Measurements from ENCODE around the gene DNAI4. TPM values are rescaled to one million over a fixed set of nuclear protein-coding genes. Genes with fewer than 3 reads are reported as not detected.

Gene DNAI4
- total and polyA plus RNA-seq, 9 of the 15 experiments (the other 6 are each of a cell fraction or from before 2014, with no cell fraction given), result 0.57 to 4.8 (median 2.6) TPM; not detected in 1

GRCh38 chr1:66916320-66916719 lies 8.3 kb downstream of the DNAI4 start (continued):
- TF ChIP-seq HMG20A (CRISPR knock-in tag; conservative IDR thresholded peaks at IDR 0.05) (no peak), LEF1 (IDR thresholded peaks at IDR 0.05) (peak; percentile 92; the same call in 1 of the 2 replicates), CREM (IDR thresholded peaks at IDR 0.05; ENCODE audit: low read depth) (peak; percentile 48), NFE2 (IDR thresholded peaks at IDR 0.05; ENCODE audit: low read depth) (peak; percentile 20; the same call in 1 of the 2 replicates), NONO (IDR thresholded peaks at IDR 0.05; ENCODE audit: low read depth in 2 of 2, low read length in 1 of 2) (no peak), GMEB1 (CRISPR knock-in tag; IDR thresholded peaks at IDR 0.05) (peak; percentile 27; the same call in 1 of the 2 replicates), RFX7 (CRISPR knock-in tag; IDR thresholded peaks at IDR 0.05) (no peak), ETS2 (tag; IDR thresholded peaks at IDR 0.05; ENCODE audit: borderline replicate concordance, poor library complexity, severe bottlenecking) (no peak), JUNB (CRISPR knock-in tag; conservative IDR thresholded peaks at IDR 0.05) (no peak), ETV1 (tag; conservative IDR thresholded peaks at IDR 0.05; ENCODE audit: low read depth) (0 out of 2 replicates have a peak, but pooled peaks have one; percentile 35), TFAM (CRISPR knock-in tag; conservative IDR thresholded peaks at IDR 0.05) (no peak), RCOR1 (IDR thresholded peaks at IDR 0.05; ENCODE audit: borderline replicate concordance in 1 of 2, low read depth in 2 of 2, low read length in 2 of 2) (peak in 1 of 2 experiments; percentile 98; a peak in 3 of 4 replicates), ATF3 (IDR thresholded peaks at IDR 0.05) (peak; percentile 82), ATF3 (CRISPR knock-in tag; conservative IDR thresholded peaks at IDR 0.05) (no peak), PKNOX1 (IDR thresholded peaks at IDR 0.05) (peak; percentile 90), ZNF175 (CRISPR knock-in tag; IDR thresholded peaks at IDR 0.05; ENCODE audit: low read depth) (peak; percentile 79), PHF21A (IDR thresholded peaks at IDR 0.05; ENCODE audit: borderline replicate concordance, low read depth) (no peak), FOXM1 (IDR thresholded peaks at IDR 0.05; ENCODE audit: low read depth) (peak; percentile 93), FOXM1 (CRISPR knock-in tag; IDR thresholded peaks at IDR 0.05; ENCODE audit: low read depth) (no peak), ZNF23 (CRISPR knock-in tag; IDR thresholded peaks at IDR 0.05) (no peak), RBFOX2 (IDR thresholded peaks at IDR 0.05; ENCODE audit: low read depth, low read length) (no peak), PRDM10 (IDR thresholded peaks at IDR 0.05; ENCODE audit: partially characterized antibody) (no peak), FOXA3 (CRISPR knock-in tag; conservative IDR thresholded peaks at IDR 0.05 in 1 of 2, IDR thresholded peaks at IDR 0.05 in 1 of 2) (no peak)
